DND-41 (cell line): ENCODE data around the gene GABRG3.
"Not testable (repeated sequence)": the region's sequence is repeated elsewhere in the genome, so short reads cannot be mapped to it uniquely, and the experiment has no call there.

Experiments used
- ATAC-seq: fragments of 200-7000 bp; cut with Tn5 transposase; 3 replicates; pipeline ENCODE4 v1.9.1; 2021; ENCODE audit warnings: low read depth; ENCODE audit not compliant: insufficient read depth
- DNase-seq: peaks from one replicate; pipeline ENCODE4 v3.0.0-alpha.2; 2020
- H2AFZ ChIP-seq: 2 replicates; pipeline ENCODE4 v1.6.0; 2012; ENCODE audit warnings: low read depth, low read length
- H3K27ac ChIP-seq: 2 replicates; pipeline ENCODE4 v1.5.1; 2012; ENCODE audit warnings: low read length, inconsistent platforms
- H3K27me3 ChIP-seq: fragments of 200-600 bp; sonication (generic); 2 replicates; pipeline ENCODE4 v1.6.0; 2012; ENCODE audit warnings: low read length, mild to moderate bottlenecking, inconsistent platforms; ENCODE audit not compliant: insufficient read depth, poor library complexity
- H3K36me3 ChIP-seq: 2 replicates; pipeline ENCODE4 v1.5.1; 2012; ENCODE audit warnings: low read length, inconsistent platforms; ENCODE audit not compliant: insufficient read depth
- H3K4me1 ChIP-seq: 2 replicates; pipeline ENCODE4 v1.5.1; 2012; ENCODE audit warnings: mild to moderate bottlenecking, low read length; ENCODE audit not compliant: insufficient read depth
- H3K4me2 ChIP-seq: 2 replicates; pipeline ENCODE4 v1.6.0; 2012; ENCODE audit warnings: mild to moderate bottlenecking, moderate library complexity, low read length, inconsistent platforms; ENCODE audit not compliant: insufficient read depth
- H3K4me3 ChIP-seq, 2 experiments: fragments of 200-600 bp in 1 of 2; shearing (Covaris generic) in 1 of 2; 2 replicates each; pipeline ENCODE4 v1.5.1; 2012 to 2016; ENCODE audit warnings: inconsistent platforms in 2 of 2, low read length in 2 of 2, mild to moderate bottlenecking in 2 of 2, low read depth in 1 of 2, moderate library complexity in 1 of 2
- H3K79me2 ChIP-seq: 2 replicates; pipeline ENCODE4 v1.6.0; 2012; ENCODE audit warnings: low read length, inconsistent platforms; ENCODE audit not compliant: insufficient read depth
- H3K9ac ChIP-seq: 2 replicates; pipeline ENCODE4 v1.6.0; 2012; ENCODE audit warnings: low read depth, mild to moderate bottlenecking, inconsistent platforms, low read length, moderate library complexity
- H3K9me3 ChIP-seq: 2 replicates; pipeline ENCODE4 v1.5.1; 2012; ENCODE audit warnings: low read length, moderate library complexity, mild to moderate bottlenecking, inconsistent platforms; ENCODE audit not compliant: insufficient read depth, severe bottlenecking
- H4K20me1 ChIP-seq: 2 replicates; pipeline ENCODE4 v1.6.0; 2012; ENCODE audit warnings: low read length; ENCODE audit not compliant: insufficient read depth
- CTCF ChIP-seq: IDR thresholded peaks from 2 replicates; pipeline ENCODE4 v1.5.1; 2012; ENCODE audit warnings: borderline replicate concordance, low read length, moderate library complexity, mild to moderate bottlenecking; ENCODE audit not compliant: poor library complexity, severe bottlenecking; ENCODE audit errors: extremely low read depth
- EZH2 ChIP-seq: IDR thresholded peaks from 3 replicates; pipeline ENCODE4 v1.6.1; 2012; ENCODE audit warnings: borderline replicate concordance, low read depth, mild to moderate bottlenecking, moderate library complexity, low read length, inconsistent platforms; ENCODE audit not compliant: severe bottlenecking

Gene GABRG3

GRCh38 chr15:27359586-27359985 lies 388.6 kb downstream of the GABRG3 start:
- H3K36me3 ChIP-seq = no peaks in the 10 kb centered on the region
- no peak overlapping the region for H3K4me3 ChIP-seq
- ATAC-seq (no peak), DNase-seq (no peak)
- no peak overlapping the region for H3K27ac ChIP-seq
- no peak overlapping the region for H2AFZ ChIP-seq
- no peaks in the 10 kb centered on the region for H3K4me1 ChIP-seq
- no peaks in the 10 kb centered on the region for H3K27me3 ChIP-seq
- no peaks in the 10 kb centered on the region for H4K20me1 ChIP-seq
- H3K4me2 ChIP-seq = no peak overlapping the region
- no peaks in the 10 kb centered on the region for H3K79me2 ChIP-seq
- no peak overlapping the region for H3K9ac ChIP-seq
- no peak for TF ChIP-seq EZH2
- no peak for TF ChIP-seq CTCF
- no peaks in the 10 kb centered on the region for H3K9me3 ChIP-seq

- Histone ChIP-seq H3K27ac (no peak overlapping the region), H4K20me1 (no peaks in the 10 kb centered on the region), H2AFZ (no peak overlapping the region), H3K27me3 (no peaks in the 10 kb centered on the region), H3K4me3 (no peak overlapping the region), H3K79me2 (no peaks in the 10 kb centered on the region), H3K36me3 (no peaks in the 10 kb centered on the region), H3K4me1 (no peaks in the 10 kb centered on the region), H3K4me2 (no peak overlapping the region), H3K9me3 (no peaks in the 10 kb centered on the region), H3K9ac (no peak overlapping the region)
- ATAC-seq = no peak
- no peak for DNase-seq
- no peak for TF ChIP-seq CTCF
- TF ChIP-seq EZH2 = no peak
These were observed 389.3 kb downstream of the GABRG3 start for GRCh38 chr15:27360316-27360715.

- Histone ChIP-seq H3K4me3 (no peak overlapping the region), H3K4me2 (no peak overlapping the region), H3K79me2 (no peaks in the 10 kb centered on the region), H2AFZ (no peak overlapping the region), H4K20me1 (no peaks in the 10 kb centered on the region), H3K4me1 (no peaks in the 10 kb centered on the region), H3K36me3 (no peaks in the 10 kb centered on the region), H3K27ac (no peak overlapping the region), H3K9me3 (no peaks in the 10 kb centered on the region), H3K9ac (no peak overlapping the region), H3K27me3 (no peaks in the 10 kb centered on the region)
- ATAC-seq (no peak), DNase-seq (no peak)
- TF ChIP-seq EZH2 (no peak), CTCF (no peak)
These were observed 390.5 kb downstream of the GABRG3 start for GRCh38 chr15:27361438-27361837.

GRCh38 chr15:27365456-27365855 lies 394.5 kb downstream of the GABRG3 start:
- H3K4me3 ChIP-seq = no peak overlapping the region
- TF ChIP-seq EZH2 (no peak), CTCF (no peak)
- DNase-seq (no peak), ATAC-seq (no peak)
- no peaks in the 10 kb centered on the region for H3K9me3 ChIP-seq
- H3K27me3 ChIP-seq = no peaks in the 10 kb centered on the region
- H3K27ac ChIP-seq = no peak overlapping the region
- H3K4me1 ChIP-seq = no peaks in the 10 kb centered on the region
- no peak overlapping the region for H2AFZ ChIP-seq
- H3K4me2 ChIP-seq = no peak overlapping the region
- H3K79me2 ChIP-seq = no peaks in the 10 kb centered on the region
- no peaks in the 10 kb centered on the region for H4K20me1 ChIP-seq
- H3K36me3 ChIP-seq = no peaks in the 10 kb centered on the region
- no peak overlapping the region for H3K9ac ChIP-seq

- not testable (repeated sequence) for H4K20me1 ChIP-seq, H3K27ac ChIP-seq, H3K4me1 ChIP-seq, H3K36me3 ChIP-seq, H3K4me2 ChIP-seq, DNase-seq, H3K27me3 ChIP-seq, ATAC-seq, H3K9ac ChIP-seq, H3K79me2 ChIP-seq, H2AFZ ChIP-seq, H3K4me3 ChIP-seq, H3K9me3 ChIP-seq
These were observed 406.4 kb downstream of the GABRG3 start for GRCh38 chr15:27377391-27377790.
